Measurements from ENCODE around the gene SGK2. TPM values are rescaled to one million over a fixed set of nuclear protein-coding genes. Genes with fewer than 3 reads are reported as not detected.
A peak's percentile ranks its signal among the peaks of the same experiment; 100 is the strongest.

The SGK2 gene
- total and polyA plus RNA-seq, 2 of the 13 experiments (the other 11 are each of a cell fraction or from before 2014, with no cell fraction given): 6.2 to 29.4 TPM

GRCh38 chr20:43537921-43538877 lies 20.6 kb upstream of the SGK2 start (continued):
- TF ChIP-seq FUBP1 (CRISPR knock-in tag; IDR thresholded peaks at IDR 0.05; ENCODE audit: borderline replicate concordance) (0 out of 2 replicates have a peak, but pooled peaks have one; percentile 43), STAT5B (CRISPR knock-in tag; IDR thresholded peaks at IDR 0.05) (no peak), ISX (CRISPR knock-in tag; conservative IDR thresholded peaks at IDR 0.05) (no peak), LCORL (IDR thresholded peaks at IDR 0.05) (no peak), LCORL (CRISPR knock-in tag; IDR thresholded peaks at IDR 0.05) (peak; percentile 0; the same call in 1 of the 2 replicates), SRSF4 (IDR thresholded peaks at IDR 0.05; ENCODE audit: low read depth, low read length, poor library complexity, severe bottlenecking) (no peak), THAP11 (CRISPR knock-in tag; IDR thresholded peaks at IDR 0.05) (peak; percentile 55), ZNF317 (CRISPR knock-in tag; IDR thresholded peaks at IDR 0.05) (no peak), RXRB (CRISPR knock-in tag; IDR thresholded peaks at IDR 0.05; ENCODE audit: borderline replicate concordance) (peak; percentile 77), ZNF598 (CRISPR knock-in tag; IDR thresholded peaks at IDR 0.05; ENCODE audit: borderline replicate concordance) (0 out of 2 replicates have a peak, but pooled peaks have one; percentile 18), TBX2 (CRISPR knock-in tag; IDR thresholded peaks at IDR 0.05; ENCODE audit: borderline replicate concordance) (peak; percentile 33; the same call in 1 of the 2 replicates), DNMT1 (CRISPR knock-in tag; IDR thresholded peaks at IDR 0.05) (peak; percentile 80; the same call in 1 of the 2 replicates), GMEB1 (CRISPR knock-in tag; IDR thresholded peaks at IDR 0.05; ENCODE audit: borderline replicate concordance) (peak; percentile 62; the same call in 1 of the 2 replicates), ZNF891 (CRISPR knock-in tag; IDR thresholded peaks at IDR 0.05) (no peak), ZNF18 (CRISPR knock-in tag; IDR thresholded peaks at IDR 0.05; ENCODE audit: insufficient replicate concordance) (no peak), BRCA1 (CRISPR knock-in tag; IDR thresholded peaks at IDR 0.05) (no peak), ZNF75D (CRISPR knock-in tag; IDR thresholded peaks at IDR 0.05; ENCODE audit: borderline replicate concordance) (no peak), PAXIP1 (CRISPR knock-in tag; conservative IDR thresholded peaks at IDR 0.05) (peak; percentile 34; the same call in 1 of the 2 replicates), ZNF678 (CRISPR knock-in tag; IDR thresholded peaks at IDR 0.05) (no peak), ZKSCAN1 (IDR thresholded peaks at IDR 0.05; ENCODE audit: low read length) (0 out of 2 replicates have a peak, but pooled peaks have one; percentile 38)

Data from HepG2 (cell line).